GM21367 (cell line): ENCODE data around the gene DYSF.

ENCODE experiments used
- ATAC-seq: cut with Tn5 transposase; IDR thresholded peaks from one replicate; pipeline ENCODE4 v1.9.1; 2021; ENCODE audit not compliant: unreplicated experiment

DYSF gene

GRCh38 chr2:71598526-71598925, 145.2 kb downstream of the DYSF start:
- ATAC-seq: no peak

- ATAC-seq: no peak
Observed at GRCh38 chr2:71599038-71599437, 145.7 kb downstream of the DYSF start.

GRCh38 chr2:71599646-71600236, 146.4 kb downstream of the DYSF start:
- no peak for ATAC-seq

GRCh38 chr2:71600555-71600954, 147.2 kb downstream of the DYSF start:
- ATAC-seq: no peak

GRCh38 chr2:71601136-71602114, 148.1 kb downstream of the DYSF start:
- ATAC-seq: no peak

GRCh38 chr2:71602115-71602495, 148.7 kb downstream of the DYSF start:
- no peak for ATAC-seq

- ATAC-seq: no peak
Observed at GRCh38 chr2:71602581-71602980, 149.2 kb downstream of the DYSF start.

- no peak for ATAC-seq
Observed at GRCh38 chr2:71603311-71603811, 150.0 kb downstream of the DYSF start.

- ATAC-seq: no peak
Observed at GRCh38 chr2:71603851-71604725, 150.7 kb downstream of the DYSF start.

GRCh38 chr2:71604726-71605120, 151.4 kb downstream of the DYSF start:
- no peak for ATAC-seq

GRCh38 chr2:71605173-71605641, 151.8 kb downstream of the DYSF start:
- ATAC-seq: no peak

GRCh38 chr2:71605781-71606241, 152.4 kb downstream of the DYSF start:
- no peak for ATAC-seq

GRCh38 chr2:71606244-71606643, 152.9 kb downstream of the DYSF start:
- no peak for ATAC-seq

- no peak for ATAC-seq
Observed at GRCh38 chr2:71607151-71607889, 154.0 kb downstream of the DYSF start.

- no peak for ATAC-seq
Observed at GRCh38 chr2:71608034-71608433, 154.7 kb downstream of the DYSF start.

GRCh38 chr2:71608441-71608840, 155.1 kb downstream of the DYSF start:
- ATAC-seq: no peak

- no peak for ATAC-seq
Observed at GRCh38 chr2:71609029-71609428, 155.7 kb downstream of the DYSF start.

GRCh38 chr2:71609441-71609840, 156.1 kb downstream of the DYSF start:
- ATAC-seq: no peak

GRCh38 chr2:71609958-71610357, 156.6 kb downstream of the DYSF start:
- ATAC-seq: no peak

- ATAC-seq: no peak
Observed at GRCh38 chr2:71610671-71611070, 157.3 kb downstream of the DYSF start.
